K562 (cell line): Measurements from ENCODE around the gene ZC3H10. TPM values are rescaled to one million over a fixed set of nuclear protein-coding genes. Genes with fewer than 3 reads are reported as not detected.
A peak's percentile ranks its signal among the peaks of the same experiment; 100 is the strongest.

ENCODE experiments used
- CXXC5 ChIP-seq: fragments of 250-450 bp; sonication (Bioruptor Pico); IDR thresholded peaks from 2 replicates; pipeline ENCODE4 v1.8.0; 2022; ENCODE audit warnings: inconsistent platforms, mild to moderate bottlenecking, moderate library complexity
- FOSL1 ChIP-seq: fragments of 200-800 bp; sonication (Bioruptor generic); conservative IDR thresholded peaks from 2 replicates; pipeline ENCODE4 v1.6.1; 2016; ENCODE audit warnings: missing genetic modification characterization, missing compliant biosample characterization
- FOXM1 ChIP-seq, 2 experiments: fragments of 450-650 bp in 1 of 2; sonication (generic) in 1 of 2; formaldehyde crosslinking in 1 of 2; IDR thresholded peaks; 2 replicates each; pipeline versions ENCODE4 v1.6.1 to v1.9.0; 2017 to 2022; ENCODE audit warnings: low read depth in 2 of 2, mild to moderate bottlenecking in 2 of 2, missing genetic modification reagents in 1 of 2, moderate library complexity in 1 of 2
- GTF2F1 ChIP-seq: IDR thresholded peaks from 2 replicates; pipeline ENCODE4 v1.6.1; 2011; ENCODE audit warnings: low read depth, low read length, improper control_type of control experiment
- HDAC6 ChIP-seq: IDR thresholded peaks from 2 replicates; pipeline ENCODE4 v1.6.1; 2012; ENCODE audit warnings: low read depth, mild to moderate bottlenecking, control low read depth, inconsistent platforms, low read length, moderate library complexity
- HNRNPLL ChIP-seq: fragments of 200-400 bp; formaldehyde crosslinking; IDR thresholded peaks from 2 replicates; pipeline ENCODE4 v1.6.1; 2017; ENCODE audit warnings: low read length, low read depth, mild to moderate bottlenecking; ENCODE audit not compliant: poor library complexity, severe bottlenecking
- KLF16 ChIP-seq: IDR thresholded peaks from 2 replicates; pipeline ENCODE4 v1.6.1; 2016; ENCODE audit warnings: antibody characterized with exemption
- MIER1 ChIP-seq: fragments of 450-650 bp; IDR thresholded peaks from 2 replicates; pipeline ENCODE4 v1.6.1; 2016; ENCODE audit warnings: antibody characterized with exemption, mild to moderate bottlenecking, low read depth
- MTA1 ChIP-seq: fragments of 450-650 bp; IDR thresholded peaks from 2 replicates; pipeline ENCODE4 v1.6.1; 2017; ENCODE audit warnings: borderline replicate concordance
- NCOA6 ChIP-seq: fragments of 450-650 bp; IDR thresholded peaks from 2 replicates; pipeline ENCODE4 v1.6.1; 2017; ENCODE audit warnings: mild to moderate bottlenecking
- NFYB ChIP-seq: IDR thresholded peaks from 2 replicates; pipeline ENCODE4 v1.6.1; 2011; ENCODE audit warnings: mild to moderate bottlenecking, moderate library complexity; ENCODE audit not compliant: insufficient read length; ENCODE audit errors: extremely low read depth
- NR1H2 ChIP-seq: sonication (generic); formaldehyde crosslinking; IDR thresholded peaks from 2 replicates; pipeline ENCODE4 v1.4.0; 2020; ENCODE audit warnings: mild to moderate bottlenecking, missing genetic modification reagents
- OTX1 ChIP-seq: fragments of 450-650 bp; formaldehyde crosslinking; IDR thresholded peaks from 2 replicates; pipeline ENCODE4 v1.4.0; 2022; ENCODE audit warnings: mild to moderate bottlenecking
- PCBP1 ChIP-seq: fragments of 200-400 bp; formaldehyde crosslinking; IDR thresholded peaks from 2 replicates; pipeline ENCODE4 v1.6.1; 2018; ENCODE audit warnings: mild to moderate bottlenecking, low read depth, low read length; ENCODE audit not compliant: poor library complexity, severe bottlenecking
- RAD51 ChIP-seq: fragments of 450-650 bp; IDR thresholded peaks from 2 replicates; pipeline ENCODE4 v1.7.1; 2016; ENCODE audit warnings: low read depth, mild to moderate bottlenecking, borderline replicate concordance
- RBBP5 ChIP-seq: fragments of 200-600 bp; sonication (generic); IDR thresholded peaks from 2 replicates; pipeline ENCODE4 v1.6.1; 2012; ENCODE audit warnings: borderline replicate concordance, mild to moderate bottlenecking, low read length, control low read depth, inconsistent platforms; ENCODE audit not compliant: insufficient read depth, poor library complexity, severe bottlenecking
- RBM25 ChIP-seq: fragments of 200-400 bp; formaldehyde crosslinking; IDR thresholded peaks from 2 replicates; pipeline ENCODE4 v1.6.1; 2018; ENCODE audit warnings: low read length, low read depth, moderate library complexity; ENCODE audit not compliant: severe bottlenecking
- RBM39 ChIP-seq: fragments of 200-400 bp; formaldehyde crosslinking; optimal IDR thresholded peaks from 2 replicates; pipeline ENCODE3; 2018; ENCODE audit warnings: low read depth, low read length
- SRSF7 ChIP-seq: fragments of 200-400 bp; formaldehyde crosslinking; optimal IDR thresholded peaks from 2 replicates; pipeline ENCODE3; 2017; ENCODE audit warnings: mild to moderate bottlenecking, low read depth, low read length
- STAT5B ChIP-seq: fragments of 250-450 bp; sonication (Bioruptor Pico); IDR thresholded peaks from 2 replicates; pipeline ENCODE4 v1.8.0; 2021; ENCODE audit warnings: mild to moderate bottlenecking, inconsistent platforms
- TCF3 ChIP-seq: sonication (generic); formaldehyde crosslinking; IDR thresholded peaks from 2 replicates; pipeline ENCODE4 v1.4.0; 2020; ENCODE audit warnings: mild to moderate bottlenecking, missing genetic modification reagents
- TCFL5 ChIP-seq: fragments of 250-450 bp; sonication (Bioruptor Pico); conservative IDR thresholded peaks from 2 replicates; pipeline ENCODE4 v1.6.1; 2021; ENCODE audit warnings: mild to moderate bottlenecking, moderate library complexity, matching md5 sums
- ZBED1 ChIP-seq: IDR thresholded peaks from 2 replicates; pipeline ENCODE4 v1.6.1; 2014
- ZNF274 ChIP-seq: IDR thresholded peaks from 2 replicates; pipeline ENCODE4 v1.6.1; 2011; ENCODE audit warnings: low read depth, mild to moderate bottlenecking, low read length, moderate library complexity, borderline replicate concordance
- polyA plus RNA-seq, 8 experiments: library from polyadenylated mRNA; depleted of rRNA in 4 of 8; stranded (reverse) in 5 of 8; unstranded in 3 of 8; fragments of >200 nt; fragmentation: Nextera tagmentation in 2 of 8; fragmentation: Illumina TruSeq in 1 of 8; extraction: Ambion mirVana in 2 of 8; extraction: Trizol in 1 of 8; gene quantifications; 2 replicates each; pipeline versions ENCODE4 v1.2.1 to v1.2.3, GENCODE V29; 2011 to 2014; ENCODE audit warnings: inconsistent platforms in 1 of 8, missing spikeins in 1 of 8
- total RNA-seq, 7 experiments: library from RNA; depleted of rRNA in 6 of 7; stranded (reverse); fragments of >200 nt in 6 of 7; fragmentation: Illumina TruSeq in 2 of 7; extraction: Trizol in 2 of 7; gene quantifications; 2 replicates each; pipeline versions ENCODE4 v1.2.1 to v1.2.3, GENCODE V29; 2011 to 2021; ENCODE audit warnings: low replicate concordance in 1 of 7
- TF ChIP-seq, protein P1 (sequence below): fragments of 250-450 bp; sonication (Bioruptor Pico); IDR thresholded peaks from 2 replicates; pipeline ENCODE4 v1.8.0; 2022; ENCODE audit warnings: moderate library complexity, mild to moderate bottlenecking, inconsistent platforms
- TF ChIP-seq, protein P2 (sequence below): fragments of 450-650 bp; formaldehyde crosslinking; IDR thresholded peaks from 2 replicates; pipeline ENCODE4 v1.4.0; 2022; ENCODE audit warnings: missing genetic modification characterization
- TF ChIP-seq, protein P3 (sequence below), 2 experiments: fragments of 450-650 bp in 1 of 2; sonication (generic) in 1 of 2; formaldehyde crosslinking in 1 of 2; IDR thresholded peaks in 1 of 2; conservative IDR thresholded peaks in 1 of 2; 2 replicates each; pipeline versions ENCODE4 v1.6.1 to v1.8.1; 2016 to 2023; ENCODE audit warnings: mild to moderate bottlenecking in 2 of 2, moderate library complexity in 2 of 2, inconsistent platforms in 1 of 2, missing genetic modification reagents in 1 of 2

ZC3H10 gene
- total and polyA plus RNA-seq, 9 of the 15 experiments (the other 6 are each of a cell fraction or from before 2014, with no cell fraction given) = 0.31 to 4.1 (median 1.6) TPM

DNA sequence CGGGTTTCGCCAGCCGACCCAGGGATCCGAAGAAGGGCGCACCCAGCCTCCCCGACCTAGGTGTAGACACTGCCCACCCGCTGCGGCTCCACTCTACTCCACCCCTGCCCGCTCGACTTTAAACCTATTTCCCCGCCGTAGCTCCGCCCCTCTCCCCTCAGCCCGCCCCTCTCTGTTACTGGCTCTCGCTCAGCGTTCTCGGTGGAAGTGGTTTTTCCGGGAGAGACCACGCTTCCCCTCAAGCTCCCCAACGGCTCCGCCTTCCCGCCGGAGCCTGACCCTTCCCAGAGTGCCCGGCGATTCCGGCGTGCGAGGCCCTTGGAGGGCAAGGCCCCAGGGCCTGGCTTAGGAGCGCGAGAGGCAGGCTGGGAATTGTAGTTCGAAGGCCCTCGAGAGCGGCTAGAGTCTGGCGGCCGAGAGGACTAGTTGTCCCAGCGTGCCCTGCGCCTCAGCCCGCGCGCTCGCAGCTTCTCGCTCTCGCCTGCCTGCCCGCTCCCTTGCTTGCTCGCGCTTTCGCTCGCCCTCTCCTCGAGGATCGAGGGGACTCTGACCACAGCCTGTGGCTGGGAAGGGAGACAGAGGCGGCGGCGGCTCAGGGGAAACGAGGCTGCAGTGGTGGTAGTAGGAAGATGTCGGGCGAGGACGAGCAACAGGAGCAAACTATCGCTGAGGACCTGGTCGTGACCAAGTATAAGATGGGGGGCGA is 13.8 kb upstream of the ZC3H10 start, which contains the start of gene PA2G4 (continued):
- TF ChIP-seq RBM39 (no peak), ZBED1 (peak; percentile 78), STAT5B (no peak), OTX1 (CRISPR knock-in tag) (peak; percentile 38; the same call in 1 of the 2 replicates), RBM25 (no peak), NCOA6 (no peak), ZNF274 (no peak), FOSL1 (no peak), HNRNPLL (peak; percentile 53), MTA1 (peak; percentile 24; the same call in 1 of the 2 replicates), MIER1 (no peak), GTF2F1 (no peak), RBBP5 (peak; percentile 85), NR1H2 (no peak), FOXM1 (IDR thresholded peaks at IDR 0.05; ENCODE audit: low read depth) (no peak), FOXM1 (CRISPR knock-in tag; IDR thresholded peaks at IDR 0.05; ENCODE audit: low read depth) (peak; percentile 86; the same call in 1 of the 2 replicates), TCF3 (CRISPR knock-in tag) (peak; percentile 24; the same call in 1 of the 2 replicates), PCBP1 (no peak), TCFL5 (no peak), KLF16 (no peak), CXXC5 (peak; percentile 90), RAD51 (no peak), HDAC6 (no peak), SRSF7 (no peak), NFYB (no peak)
- TF ChIP-seq, protein P1, sequence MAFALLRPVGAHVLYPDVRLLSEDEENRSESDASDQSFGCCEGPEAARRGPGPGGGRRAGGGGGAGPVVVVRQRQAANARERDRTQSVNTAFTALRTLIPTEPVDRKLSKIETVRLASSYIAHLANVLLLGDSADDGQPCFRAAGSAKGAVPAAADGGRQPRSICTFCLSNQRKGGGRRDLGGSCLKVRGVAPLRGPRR (CRISPR knock-in tag) = no peak
- TF ChIP-seq, protein P2, sequence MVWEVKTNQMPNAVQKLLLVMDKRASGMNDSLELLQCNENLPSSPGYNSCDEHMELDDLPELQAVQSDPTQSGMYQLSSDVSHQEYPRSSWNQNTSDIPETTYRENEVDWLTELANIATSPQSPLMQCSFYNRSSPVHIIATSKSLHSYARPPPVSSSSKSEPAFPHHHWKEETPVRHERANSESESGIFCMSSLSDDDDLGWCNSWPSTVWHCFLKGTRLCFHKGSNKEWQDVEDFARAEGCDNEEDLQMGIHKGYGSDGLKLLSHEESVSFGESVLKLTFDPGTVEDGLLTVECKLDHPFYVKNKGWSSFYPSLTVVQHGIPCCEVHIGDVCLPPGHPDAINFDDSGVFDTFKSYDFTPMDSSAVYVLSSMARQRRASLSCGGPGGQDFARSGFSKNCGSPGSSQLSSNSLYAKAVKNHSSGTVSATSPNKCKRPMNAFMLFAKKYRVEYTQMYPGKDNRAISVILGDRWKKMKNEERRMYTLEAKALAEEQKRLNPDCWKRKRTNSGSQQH = peak; percentile 25; the same call in 1 of the 2 replicates
- TF ChIP-seq, protein P3, sequence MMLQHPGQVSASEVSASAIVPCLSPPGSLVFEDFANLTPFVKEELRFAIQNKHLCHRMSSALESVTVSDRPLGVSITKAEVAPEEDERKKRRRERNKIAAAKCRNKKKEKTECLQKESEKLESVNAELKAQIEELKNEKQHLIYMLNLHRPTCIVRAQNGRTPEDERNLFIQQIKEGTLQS (IDR thresholded peaks at IDR 0.05) = no peak
- TF ChIP-seq, protein P3 (CRISPR knock-in tag; conservative IDR thresholded peaks at IDR 0.05) = no peak
